Measurements from ENCODE around the gene CCDC68. TPM values are rescaled to one million over a fixed set of nuclear protein-coding genes. Genes with fewer than 3 reads are reported as not detected.
A peak's percentile ranks its signal among the peaks of the same experiment; 100 is the strongest.

The CCDC68 gene
- total RNA-seq, 4 donors from 2014 or later, result 2.3 to 4.1 (median 2.6) TPM

GRCh38 chr18:54962919-54963645 lies 3.8 kb upstream of the CCDC68 start:
- Histone ChIP-seq H3K27ac (replicated peaks in 1 of 4) (no peak overlapping the region), H3K27me3 (peaks cover 0 to 31% (median 8%) of the 10 kb centered on the region in 4 donors), H3K4me3 (no peak overlapping the region), H3K4me1 (peaks cover 0 to 6% (median 4%) of the 10 kb centered on the region in 4 donors), H3K9me3 (no peaks in the 10 kb centered on the region), H3K36me3 (no peaks in the 10 kb centered on the region)
- WGBS, result 86% methylated on average over 9 of the region's 9 CpGs
- TF ChIP-seq, protein P1, sequence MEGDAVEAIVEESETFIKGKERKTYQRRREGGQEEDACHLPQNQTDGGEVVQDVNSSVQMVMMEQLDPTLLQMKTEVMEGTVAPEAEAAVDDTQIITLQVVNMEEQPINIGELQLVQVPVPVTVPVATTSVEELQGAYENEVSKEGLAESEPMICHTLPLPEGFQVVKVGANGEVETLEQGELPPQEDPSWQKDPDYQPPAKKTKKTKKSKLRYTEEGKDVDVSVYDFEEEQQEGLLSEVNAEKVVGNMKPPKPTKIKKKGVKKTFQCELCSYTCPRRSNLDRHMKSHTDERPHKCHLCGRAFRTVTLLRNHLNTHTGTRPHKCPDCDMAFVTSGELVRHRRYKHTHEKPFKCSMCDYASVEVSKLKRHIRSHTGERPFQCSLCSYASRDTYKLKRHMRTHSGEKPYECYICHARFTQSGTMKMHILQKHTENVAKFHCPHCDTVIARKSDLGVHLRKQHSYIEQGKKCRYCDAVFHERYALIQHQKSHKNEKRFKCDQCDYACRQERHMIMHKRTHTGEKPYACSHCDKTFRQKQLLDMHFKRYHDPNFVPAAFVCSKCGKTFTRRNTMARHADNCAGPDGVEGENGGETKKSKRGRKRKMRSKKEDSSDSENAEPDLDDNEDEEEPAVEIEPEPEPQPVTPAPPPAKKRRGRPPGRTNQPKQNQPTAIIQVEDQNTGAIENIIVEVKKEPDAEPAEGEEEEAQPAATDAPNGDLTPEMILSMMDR (IDR thresholded peaks at IDR 0.05), result no peak
- TF ChIP-seq POLR2AphosphoS5 (IDR thresholded peaks at IDR 0.05), result no peak
- TF ChIP-seq EP300 (IDR thresholded peaks at IDR 0.05), result no peak
- no peak for TF ChIP-seq POLR2A (IDR thresholded peaks at IDR 0.05; ENCODE audit: low read depth)
- intact Hi-C loops (cut with DNase I), result no loop called here
- DNase-seq (ENCODE audit: extremely low spot score), result peak; percentile 55

DNA sequence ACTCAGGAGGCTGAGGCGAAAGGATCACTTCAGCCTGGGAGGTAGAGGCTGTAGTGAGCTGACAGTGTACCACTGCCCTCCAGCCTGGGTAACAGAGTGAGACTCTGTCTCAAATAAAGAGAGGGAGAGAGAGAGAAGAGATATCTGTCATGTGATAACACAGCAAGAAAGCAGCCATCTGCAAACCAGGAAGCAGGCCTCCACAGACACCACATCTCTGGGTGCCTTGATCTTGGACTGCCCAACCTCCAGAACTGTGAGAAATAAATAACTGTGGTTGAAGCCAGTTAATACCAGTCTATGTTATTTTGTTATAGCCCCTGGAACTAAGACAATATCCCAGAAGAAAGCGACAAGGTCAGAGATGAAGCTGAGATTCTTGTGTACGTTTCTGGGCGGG lies 2.6 kb upstream of the CCDC68 start:
- 99% methylated on average over 4 of the region's 4 CpGs for WGBS
- peak; percentile 47 for DNase-seq (ENCODE audit: extremely low spot score)
- H3K4me3 ChIP-seq, result no peak overlapping the region
- H3K27ac ChIP-seq (replicated peaks in 1 of 4), result no peak overlapping the region
- intact Hi-C loops (cut with DNase I), result no loop called here
- peaks cover 0 to 6% (median 4%) of the 10 kb centered on the region in 4 donors for H3K4me1 ChIP-seq
- no peak for TF ChIP-seq POLR2A (IDR thresholded peaks at IDR 0.05; ENCODE audit: low read depth)
- no peak for TF ChIP-seq EP300 (IDR thresholded peaks at IDR 0.05)
- TF ChIP-seq, protein P1 (IDR thresholded peaks at IDR 0.05), result no peak
- TF ChIP-seq POLR2AphosphoS5 (IDR thresholded peaks at IDR 0.05), result no peak
- H3K9me3 ChIP-seq, result no peaks in the 10 kb centered on the region
- H3K27me3 ChIP-seq, result peaks cover 0 to 31% (median 8%) of the 10 kb centered on the region in 4 donors
- H3K36me3 ChIP-seq, result no peaks in the 10 kb centered on the region

GRCh38 chr18:54961016-54961423 lies 1.8 kb upstream of the CCDC68 start:
- Histone ChIP-seq H3K27me3 (peaks cover 0 to 31% (median 8%) of the 10 kb centered on the region in 4 donors), H3K9me3 (no peaks in the 10 kb centered on the region), H3K36me3 (no peaks in the 10 kb centered on the region), H3K4me1 (peaks cover 0 to 6% (median 4%) of the 10 kb centered on the region in 4 donors), H3K27ac (replicated peaks in 1 of 4) (no peak overlapping the region), H3K4me3 (no peak overlapping the region)
- DNase-seq (ENCODE audit: extremely low spot score), result no peak
- TF ChIP-seq POLR2A (IDR thresholded peaks at IDR 0.05; ENCODE audit: low read depth), result no peak
- TF ChIP-seq, protein P1 (IDR thresholded peaks at IDR 0.05), result no peak
- TF ChIP-seq EP300 (IDR thresholded peaks at IDR 0.05), result no peak
- TF ChIP-seq POLR2AphosphoS5 (IDR thresholded peaks at IDR 0.05), result no peak
- intact Hi-C loops (cut with DNase I), result no loop called here
- WGBS, result 48% methylated on average over 2 of the region's 2 CpGs

DNA sequence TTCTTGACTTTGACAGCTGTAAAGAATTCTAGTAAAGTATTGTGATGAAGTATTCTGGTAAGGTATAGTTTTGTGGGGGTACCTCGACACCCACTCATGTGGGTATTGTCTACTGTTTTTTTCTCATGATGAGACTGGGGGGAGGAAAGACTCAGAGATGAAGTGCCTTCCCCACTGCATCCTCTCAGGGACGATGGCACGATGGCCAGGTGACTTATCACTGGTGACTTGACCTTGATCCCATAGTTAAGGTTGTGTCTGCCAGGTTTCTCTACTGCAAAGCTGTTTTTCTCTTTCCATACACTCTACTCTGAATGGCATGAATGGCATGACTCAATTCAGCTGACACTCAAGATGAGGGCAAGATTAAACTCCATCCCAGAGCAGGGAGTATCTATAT lies 936 bp upstream of the CCDC68 start:
- WGBS, result 73% methylated on average over 3 of the region's 3 CpGs
- intact Hi-C loops (cut with DNase I), result no loop called here
- Histone ChIP-seq H3K27ac (replicated peaks in 1 of 4) (no peak overlapping the region), H3K36me3 (no peaks in the 10 kb centered on the region), H3K4me1 (peaks cover 0 to 6% (median 4%) of the 10 kb centered on the region in 4 donors), H3K9me3 (no peaks in the 10 kb centered on the region), H3K4me3 (no peak overlapping the region), H3K27me3 (peaks cover 0 to 31% (median 8%) of the 10 kb centered on the region in 4 donors)
- DNase-seq (ENCODE audit: extremely low spot score), result peak; percentile 53
- TF ChIP-seq POLR2AphosphoS5 (IDR thresholded peaks at IDR 0.05) (no peak), POLR2A (IDR thresholded peaks at IDR 0.05; ENCODE audit: low read depth) (no peak), EP300 (IDR thresholded peaks at IDR 0.05) (no peak)
- TF ChIP-seq, protein P1 (IDR thresholded peaks at IDR 0.05), result no peak
